HG03442 (cell line): Measurements from ENCODE around the gene TAOK3.

Experiments
- ATAC-seq: cut with Tn5 transposase; IDR thresholded peaks from one replicate; pipeline ENCODE4 v1.9.1; 2021; ENCODE audit warnings: mild to moderate bottlenecking, moderate library complexity; ENCODE audit not compliant: unreplicated experiment

The TAOK3 gene

GRCh38 chr12:118102070-118102469, 270.6 kb downstream of the TAOK3 start:
- no peak for ATAC-seq

- no peak for ATAC-seq
These were observed 271.7 kb downstream of the TAOK3 start for GRCh38 chr12:118101051-118101450.
